ENCODE data around the gene L3MBTL4.
"Not testable (repeated sequence)": the region's sequence is repeated elsewhere in the genome, so short reads cannot be mapped to it uniquely, and the experiment has no call there.

L3MBTL4 gene

GRCh38 chr18:6269660-6270332, 144.9 kb downstream of the L3MBTL4 start:
- no peak for TF ChIP-seq POLR2A (IDR thresholded peaks at IDR 0.05; ENCODE audit: low read depth, low read length)
- no peak for TF ChIP-seq SPI1 (IDR thresholded peaks at IDR 0.05; ENCODE audit: low read depth, low read length)
- DNase-seq (ENCODE audit: insufficient read length, low spot score) (no peak), FAIRE-seq (no peak)

- no peak for FAIRE-seq
- TF ChIP-seq PAX5 (IDR thresholded peaks at IDR 0.05; ENCODE audit: insufficient read depth, low read length, severe bottlenecking): no peak
- no peak for TF ChIP-seq POLR2A (IDR thresholded peaks at IDR 0.05; ENCODE audit: low read depth, low read length)
- no peak for TF ChIP-seq TAF1 (IDR thresholded peaks at IDR 0.05; ENCODE audit: low read depth, low read length)
- no peak for TF ChIP-seq POLR2AphosphoS5 (IDR thresholded peaks at IDR 0.05; ENCODE audit: low read depth, low read length)
- TF ChIP-seq POU2F2 (IDR thresholded peaks at IDR 0.05; ENCODE audit: low read depth, low read length): no peak
- TF ChIP-seq SPI1 (IDR thresholded peaks at IDR 0.05; ENCODE audit: low read depth, low read length): no peak
- no peak for DNase-seq (ENCODE audit: insufficient read length, low spot score)
Observed at GRCh38 chr18:6266212-6266611, 148.5 kb downstream of the L3MBTL4 start.

GRCh38 chr18:6261938-6262337, 152.8 kb downstream of the L3MBTL4 start:
- DNase-seq (ENCODE audit: insufficient read length, low spot score): no peak
- no peak for FAIRE-seq
- TF ChIP-seq POU2F2 (IDR thresholded peaks at IDR 0.05; ENCODE audit: low read depth, low read length) (no peak), PAX5 (IDR thresholded peaks at IDR 0.05; ENCODE audit: insufficient read depth, low read length, severe bottlenecking) (no peak), POLR2A (IDR thresholded peaks at IDR 0.05; ENCODE audit: low read depth, low read length) (no peak), POLR2AphosphoS5 (IDR thresholded peaks at IDR 0.05; ENCODE audit: low read depth, low read length) (no peak), TAF1 (IDR thresholded peaks at IDR 0.05; ENCODE audit: low read depth, low read length) (no peak)

- DNase-seq (ENCODE audit: insufficient read length, low spot score); FAIRE-seq: not testable (repeated sequence)
Observed at GRCh38 chr18:6259324-6259723, 155.4 kb downstream of the L3MBTL4 start.

GRCh38 chr18:6257950-6258349, 156.8 kb downstream of the L3MBTL4 start:
- TF ChIP-seq PAX5 (IDR thresholded peaks at IDR 0.05; ENCODE audit: insufficient read depth, low read length, severe bottlenecking) (no peak), TAF1 (IDR thresholded peaks at IDR 0.05; ENCODE audit: low read depth, low read length) (no peak), POLR2A (IDR thresholded peaks at IDR 0.05; ENCODE audit: low read depth, low read length) (no peak), POLR2AphosphoS5 (IDR thresholded peaks at IDR 0.05; ENCODE audit: low read depth, low read length) (no peak), SPI1 (IDR thresholded peaks at IDR 0.05; ENCODE audit: low read depth, low read length) (no peak), POU2F2 (IDR thresholded peaks at IDR 0.05; ENCODE audit: low read depth, low read length) (no peak)
- FAIRE-seq: no peak

GRCh38 chr18:6256521-6256920, 158.2 kb downstream of the L3MBTL4 start:
- FAIRE-seq: no peak
- no peak for DNase-seq (ENCODE audit: insufficient read length, low spot score)
- TF ChIP-seq POU2F2 (IDR thresholded peaks at IDR 0.05; ENCODE audit: low read depth, low read length): no peak
- no peak for TF ChIP-seq PAX5 (IDR thresholded peaks at IDR 0.05; ENCODE audit: insufficient read depth, low read length, severe bottlenecking)
- TF ChIP-seq SPI1 (IDR thresholded peaks at IDR 0.05; ENCODE audit: low read depth, low read length): no peak
- no peak for TF ChIP-seq POLR2A (IDR thresholded peaks at IDR 0.05; ENCODE audit: low read depth, low read length)
- no peak for TF ChIP-seq TAF1 (IDR thresholded peaks at IDR 0.05; ENCODE audit: low read depth, low read length)
- no peak for TF ChIP-seq POLR2AphosphoS5 (IDR thresholded peaks at IDR 0.05; ENCODE audit: low read depth, low read length)

More at GRCh38 chr18:6257950-6258349, 156.8 kb downstream of the L3MBTL4 start:
- DNase-seq (ENCODE audit: insufficient read length, low spot score): no peak

GRCh38 chr18:6255886-6256285, 158.8 kb downstream of the L3MBTL4 start:
- no peak for FAIRE-seq
- DNase-seq (ENCODE audit: insufficient read length, low spot score): no peak
- TF ChIP-seq SPI1 (IDR thresholded peaks at IDR 0.05; ENCODE audit: low read depth, low read length) (no peak), PAX5 (IDR thresholded peaks at IDR 0.05; ENCODE audit: insufficient read depth, low read length, severe bottlenecking) (no peak), POLR2A (IDR thresholded peaks at IDR 0.05; ENCODE audit: low read depth, low read length) (no peak), TAF1 (IDR thresholded peaks at IDR 0.05; ENCODE audit: low read depth, low read length) (no peak)

- FAIRE-seq: no peak
- TF ChIP-seq POLR2A (IDR thresholded peaks at IDR 0.05; ENCODE audit: low read depth, low read length) (no peak), SPI1 (IDR thresholded peaks at IDR 0.05; ENCODE audit: low read depth, low read length) (no peak), TAF1 (IDR thresholded peaks at IDR 0.05; ENCODE audit: low read depth, low read length) (no peak), POLR2AphosphoS5 (IDR thresholded peaks at IDR 0.05; ENCODE audit: low read depth, low read length) (no peak), PAX5 (IDR thresholded peaks at IDR 0.05; ENCODE audit: insufficient read depth, low read length, severe bottlenecking) (no peak), POU2F2 (IDR thresholded peaks at IDR 0.05; ENCODE audit: low read depth, low read length) (no peak)
- no peak for DNase-seq (ENCODE audit: insufficient read length, low spot score)
Observed at GRCh38 chr18:6255116-6255705, 159.5 kb downstream of the L3MBTL4 start.

GRCh38 chr18:6254456-6254855, 160.3 kb downstream of the L3MBTL4 start:
- DNase-seq (ENCODE audit: insufficient read length, low spot score) (no peak), FAIRE-seq (no peak)
- TF ChIP-seq PAX5 (IDR thresholded peaks at IDR 0.05; ENCODE audit: insufficient read depth, low read length, severe bottlenecking) (no peak), TAF1 (IDR thresholded peaks at IDR 0.05; ENCODE audit: low read depth, low read length) (no peak), POLR2AphosphoS5 (IDR thresholded peaks at IDR 0.05; ENCODE audit: low read depth, low read length) (no peak), POLR2A (IDR thresholded peaks at IDR 0.05; ENCODE audit: low read depth, low read length) (no peak), POU2F2 (IDR thresholded peaks at IDR 0.05; ENCODE audit: low read depth, low read length) (no peak), SPI1 (IDR thresholded peaks at IDR 0.05; ENCODE audit: low read depth, low read length) (no peak)

GRCh38 chr18:6251084-6251483, 163.6 kb downstream of the L3MBTL4 start:
- DNase-seq (ENCODE audit: insufficient read length, low spot score): no peak
- TF ChIP-seq SPI1 (IDR thresholded peaks at IDR 0.05; ENCODE audit: low read depth, low read length) (no peak), POLR2A (IDR thresholded peaks at IDR 0.05; ENCODE audit: low read depth, low read length) (no peak), POU2F2 (IDR thresholded peaks at IDR 0.05; ENCODE audit: low read depth, low read length) (no peak), POLR2AphosphoS5 (IDR thresholded peaks at IDR 0.05; ENCODE audit: low read depth, low read length) (no peak), PAX5 (IDR thresholded peaks at IDR 0.05; ENCODE audit: insufficient read depth, low read length, severe bottlenecking) (no peak), TAF1 (IDR thresholded peaks at IDR 0.05; ENCODE audit: low read depth, low read length) (no peak)
- FAIRE-seq: no peak

Measured in GM12891 (cell line).